Neural cell (in vitro differentiated cells): ENCODE data around the gene AK8. TPM values are rescaled to one million over a fixed set of nuclear protein-coding genes. Genes with fewer than 3 reads are reported as not detected.

Experiments used
- H2AFZ ChIP-seq: fragments of 200-600, 300-800 bp; sonication (generic), shearing (Covaris generic); 2 replicates; pipeline ENCODE4 v1.6.0; 2014; ENCODE audit warnings: low read depth, mild to moderate bottlenecking, antibody characterized with exemption, low read length, moderate library complexity
- H3F3A ChIP-seq: fragments of 200-600 bp; shearing (Covaris generic); 2 replicates; pipeline ENCODE4 v1.6.1; 2016; ENCODE audit warnings: mild to moderate bottlenecking, moderate library complexity, mixed read lengths, antibody characterized with exemption, low read length; ENCODE audit not compliant: insufficient read depth, poor library complexity, severe bottlenecking
- H3K27ac ChIP-seq: fragments of 200-600, 300-800 bp; sonication (generic), shearing (Covaris generic); 2 replicates; pipeline ENCODE4 v1.5.1; 2014; ENCODE audit warnings: mild to moderate bottlenecking, low read length, moderate library complexity
- H3K27me3 ChIP-seq: fragments of 300-800, 200-600 bp; sonication (generic), shearing (Covaris generic); 2 replicates; pipeline ENCODE4 v1.6.0; 2014; ENCODE audit warnings: mild to moderate bottlenecking, low read depth, low read length, moderate library complexity; ENCODE audit not compliant: insufficient read depth
- H3K36me3 ChIP-seq: fragments of 300-800, 200-600 bp; sonication (generic), shearing (Covaris generic); 2 replicates; pipeline ENCODE4 v1.5.1; 2014; ENCODE audit warnings: mild to moderate bottlenecking, antibody characterized with exemption, low read length, moderate library complexity; ENCODE audit not compliant: insufficient read depth
- H3K4me2 ChIP-seq: fragments of 300-800, 200-600 bp; sonication (generic), shearing (Covaris generic); 2 replicates; pipeline ENCODE4 v1.6.0; 2014; ENCODE audit warnings: mild to moderate bottlenecking, low read length
- H3K4me3 ChIP-seq: fragments of 300-800, 200-600 bp; sonication (generic), shearing (Covaris generic); 2 replicates; pipeline ENCODE4 v1.5.1; 2014; ENCODE audit warnings: mild to moderate bottlenecking, low read length, moderate library complexity
- H3K79me2 ChIP-seq: fragments of 200-600 bp; shearing (Covaris generic); replicated peaks from 2 replicates; pipeline ENCODE4 v1.6.0; 2014; ENCODE audit warnings: mild to moderate bottlenecking, low read length, moderate library complexity; ENCODE audit not compliant: insufficient read depth
- H3K9ac ChIP-seq: fragments of 300-800, 200-600 bp; sonication (generic), shearing (Covaris generic); 2 replicates; pipeline ENCODE4 v1.6.1; 2016; ENCODE audit warnings: mild to moderate bottlenecking, low read length, mixed read lengths
- H3K9me2 ChIP-seq: fragments of 200-600 bp; shearing (Covaris generic); 2 replicates; pipeline ENCODE4 v1.6.1; 2016; ENCODE audit warnings: mild to moderate bottlenecking, low read length, mixed read lengths; ENCODE audit not compliant: insufficient read depth
- H3K9me3 ChIP-seq: fragments of 200-600, 300-800 bp; sonication (generic), shearing (Covaris generic); 2 replicates; pipeline ENCODE4 v1.6.1; 2016; ENCODE audit warnings: mild to moderate bottlenecking, mixed run types, low read length, moderate library complexity, mixed read lengths
- H4K20me1 ChIP-seq: fragments of 200-600 bp; shearing (Covaris generic); 2 replicates; pipeline ENCODE4 v1.6.1; 2016; ENCODE audit warnings: mild to moderate bottlenecking, mixed run types; ENCODE audit not compliant: insufficient read depth
- EP300 ChIP-seq: fragments of 450-650 bp; conservative IDR thresholded peaks from 2 replicates; pipeline ENCODE4 v1.6.1; 2014; ENCODE audit warnings: antibody characterized with exemption, mild to moderate bottlenecking, moderate library complexity; ENCODE audit not compliant: poor library complexity, severe bottlenecking
- EZH2 ChIP-seq: fragments of 200-600, 300-800 bp; shearing (Covaris generic), sonication (generic); IDR thresholded peaks from 2 replicates; pipeline ENCODE4 v1.6.1; 2014; ENCODE audit warnings: antibody characterized with exemption, low read length, borderline replicate concordance, mild to moderate bottlenecking; ENCODE audit not compliant: insufficient read depth, poor library complexity, severe bottlenecking
- MXI1 ChIP-seq: fragments of 450-650 bp; conservative IDR thresholded peaks from 2 replicates; pipeline ENCODE4 v1.6.1; 2014; ENCODE audit warnings: antibody characterized with exemption, mild to moderate bottlenecking; ENCODE audit not compliant: poor library complexity, severe bottlenecking
- POLR2AphosphoS5 ChIP-seq: IDR thresholded peaks from 2 replicates; pipeline ENCODE4 v1.6.1; 2012
- RAD21 ChIP-seq: fragments of 450-650 bp; conservative IDR thresholded peaks from 2 replicates; pipeline ENCODE4 v1.6.1; 2014; ENCODE audit warnings: antibody characterized with exemption, mild to moderate bottlenecking, moderate library complexity
- SMC3 ChIP-seq: fragments of 450-650 bp; conservative IDR thresholded peaks from 2 replicates; pipeline ENCODE4 v1.6.1; 2014; ENCODE audit warnings: antibody characterized with exemption, mild to moderate bottlenecking, moderate library complexity; ENCODE audit not compliant: poor library complexity
- TAF1 ChIP-seq: IDR thresholded peaks from 2 replicates; pipeline ENCODE4 v1.6.1; 2012; ENCODE audit warnings: low read depth
- polyA plus RNA-seq: library from polyadenylated mRNA; depleted of rRNA; stranded (reverse); fragments of >200 nt; gene quantifications from 2 replicates; pipeline ENCODE4 v1.2.3, GENCODE V29; 2014
- TF ChIP-seq, protein P1 (sequence below): fragments of 450-650 bp; IDR thresholded peaks from 2 replicates; pipeline ENCODE4 v1.5.1; 2014; ENCODE audit warnings: antibody characterized with exemption, mild to moderate bottlenecking, moderate library complexity; ENCODE audit not compliant: poor library complexity, severe bottlenecking
- TF ChIP-seq, protein P2 (sequence below): IDR thresholded peaks from 2 replicates; pipeline ENCODE4 v1.6.1; 2012; ENCODE audit warnings: borderline replicate concordance

AK8 gene
- polyA plus RNA-seq, 1 donor from 2014 or later: 0.71 TPM

- Histone ChIP-seq H3K9me2 (no peaks in the 10 kb centered on the region), H3K4me3 (no peak overlapping the region), H3K9ac (no peak overlapping the region), H3F3A (no peaks in the 10 kb centered on the region), H3K9me3 (no peaks in the 10 kb centered on the region), H3K79me2 (no peaks in the 10 kb centered on the region), H4K20me1 (no peaks in the 10 kb centered on the region), H3K27me3 (no peaks in the 10 kb centered on the region), H2AFZ (no peak overlapping the region), H3K4me2 (no peak overlapping the region), H3K36me3 (no peaks in the 10 kb centered on the region), H3K27ac (no peak overlapping the region)
- TF ChIP-seq MXI1: no peak
- TF ChIP-seq, protein P1, sequence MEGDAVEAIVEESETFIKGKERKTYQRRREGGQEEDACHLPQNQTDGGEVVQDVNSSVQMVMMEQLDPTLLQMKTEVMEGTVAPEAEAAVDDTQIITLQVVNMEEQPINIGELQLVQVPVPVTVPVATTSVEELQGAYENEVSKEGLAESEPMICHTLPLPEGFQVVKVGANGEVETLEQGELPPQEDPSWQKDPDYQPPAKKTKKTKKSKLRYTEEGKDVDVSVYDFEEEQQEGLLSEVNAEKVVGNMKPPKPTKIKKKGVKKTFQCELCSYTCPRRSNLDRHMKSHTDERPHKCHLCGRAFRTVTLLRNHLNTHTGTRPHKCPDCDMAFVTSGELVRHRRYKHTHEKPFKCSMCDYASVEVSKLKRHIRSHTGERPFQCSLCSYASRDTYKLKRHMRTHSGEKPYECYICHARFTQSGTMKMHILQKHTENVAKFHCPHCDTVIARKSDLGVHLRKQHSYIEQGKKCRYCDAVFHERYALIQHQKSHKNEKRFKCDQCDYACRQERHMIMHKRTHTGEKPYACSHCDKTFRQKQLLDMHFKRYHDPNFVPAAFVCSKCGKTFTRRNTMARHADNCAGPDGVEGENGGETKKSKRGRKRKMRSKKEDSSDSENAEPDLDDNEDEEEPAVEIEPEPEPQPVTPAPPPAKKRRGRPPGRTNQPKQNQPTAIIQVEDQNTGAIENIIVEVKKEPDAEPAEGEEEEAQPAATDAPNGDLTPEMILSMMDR: no peak
Observed at GRCh38 chr9:132801659-132802058, 76.4 kb downstream of the AK8 start.

DNA sequence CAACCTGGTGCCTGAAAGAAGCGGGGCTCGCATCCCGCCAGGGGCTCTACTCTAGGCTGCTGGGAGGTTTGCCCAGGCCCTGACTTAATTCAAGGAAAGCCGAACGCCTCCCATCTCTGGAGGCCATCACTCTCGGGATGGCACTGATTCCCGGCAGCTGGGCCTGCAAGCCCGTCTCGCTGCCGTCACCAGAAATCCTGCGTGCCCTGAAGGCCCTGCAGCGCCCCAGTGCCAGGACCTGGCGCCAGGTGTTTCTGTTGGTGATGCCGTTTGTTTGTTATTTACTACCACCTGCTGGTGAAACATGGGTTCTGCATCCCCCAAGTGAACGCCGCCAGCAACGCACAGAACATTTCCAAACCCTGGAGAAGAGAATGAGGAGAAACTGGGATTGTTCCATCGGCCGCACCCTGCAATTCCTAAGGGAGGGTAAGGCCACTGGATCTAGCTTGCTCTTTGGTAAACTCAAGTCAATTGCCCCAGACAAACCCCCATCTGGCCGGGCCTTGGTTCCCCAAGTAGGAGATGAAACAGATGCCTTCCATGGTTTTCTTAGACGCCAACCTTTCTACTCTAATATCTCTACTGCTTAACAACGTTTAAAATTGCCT lies 77.9 kb downstream of the AK8 start:
- no peak for TF ChIP-seq TAF1
- no peak for TF ChIP-seq POLR2AphosphoS5
- TF ChIP-seq SMC3: peak; percentile 95
- TF ChIP-seq, protein P2, sequence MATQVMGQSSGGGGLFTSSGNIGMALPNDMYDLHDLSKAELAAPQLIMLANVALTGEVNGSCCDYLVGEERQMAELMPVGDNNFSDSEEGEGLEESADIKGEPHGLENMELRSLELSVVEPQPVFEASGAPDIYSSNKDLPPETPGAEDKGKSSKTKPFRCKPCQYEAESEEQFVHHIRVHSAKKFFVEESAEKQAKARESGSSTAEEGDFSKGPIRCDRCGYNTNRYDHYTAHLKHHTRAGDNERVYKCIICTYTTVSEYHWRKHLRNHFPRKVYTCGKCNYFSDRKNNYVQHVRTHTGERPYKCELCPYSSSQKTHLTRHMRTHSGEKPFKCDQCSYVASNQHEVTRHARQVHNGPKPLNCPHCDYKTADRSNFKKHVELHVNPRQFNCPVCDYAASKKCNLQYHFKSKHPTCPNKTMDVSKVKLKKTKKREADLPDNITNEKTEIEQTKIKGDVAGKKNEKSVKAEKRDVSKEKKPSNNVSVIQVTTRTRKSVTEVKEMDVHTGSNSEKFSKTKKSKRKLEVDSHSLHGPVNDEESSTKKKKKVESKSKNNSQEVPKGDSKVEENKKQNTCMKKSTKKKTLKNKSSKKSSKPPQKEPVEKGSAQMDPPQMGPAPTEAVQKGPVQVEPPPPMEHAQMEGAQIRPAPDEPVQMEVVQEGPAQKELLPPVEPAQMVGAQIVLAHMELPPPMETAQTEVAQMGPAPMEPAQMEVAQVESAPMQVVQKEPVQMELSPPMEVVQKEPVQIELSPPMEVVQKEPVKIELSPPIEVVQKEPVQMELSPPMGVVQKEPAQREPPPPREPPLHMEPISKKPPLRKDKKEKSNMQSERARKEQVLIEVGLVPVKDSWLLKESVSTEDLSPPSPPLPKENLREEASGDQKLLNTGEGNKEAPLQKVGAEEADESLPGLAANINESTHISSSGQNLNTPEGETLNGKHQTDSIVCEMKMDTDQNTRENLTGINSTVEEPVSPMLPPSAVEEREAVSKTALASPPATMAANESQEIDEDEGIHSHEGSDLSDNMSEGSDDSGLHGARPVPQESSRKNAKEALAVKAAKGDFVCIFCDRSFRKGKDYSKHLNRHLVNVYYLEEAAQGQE: no peak
- TF ChIP-seq RAD21: peak; percentile 96
- no peak for TF ChIP-seq EP300
- TF ChIP-seq EZH2: no peak
- TF ChIP-seq, protein P1: peak; percentile 96
- peak; percentile 38 for TF ChIP-seq MXI1
- H3K36me3 ChIP-seq: no peaks in the 10 kb centered on the region
- H3K79me2 ChIP-seq: no peaks in the 10 kb centered on the region
- no peaks in the 10 kb centered on the region for H3K9me3 ChIP-seq
- no peak overlapping the region for H3K9ac ChIP-seq
- H4K20me1 ChIP-seq: no peaks in the 10 kb centered on the region
- no peak overlapping the region for H2AFZ ChIP-seq
- H3F3A ChIP-seq: no peaks in the 10 kb centered on the region
- H3K27me3 ChIP-seq: no peaks in the 10 kb centered on the region
- no peaks in the 10 kb centered on the region for H3K9me2 ChIP-seq
- no peak overlapping the region for H3K4me2 ChIP-seq
- no peak overlapping the region for H3K4me3 ChIP-seq
- no peak overlapping the region for H3K27ac ChIP-seq
